NCI-H526 (cell line): ENCODE measurements around the gene ARL15.

Experiments used
- DNase-seq, 2 experiments: peaks; one replicate each; lab custom pipeline; 2025; lab: John Stamatoyannopoulos, UW

The ARL15 gene

GRCh38 chr5:53937467-53937866 is 372.9 kb downstream of the ARL15 start:
- no peak for DNase-seq

- DNase-seq = no peak
Measured at GRCh38 chr5:53936481-53937352, 373.7 kb downstream of the ARL15 start.

- no peak for DNase-seq
Measured at GRCh38 chr5:53934151-53934820, 376.1 kb downstream of the ARL15 start.

GRCh38 chr5:53932351-53932750 is 378.0 kb downstream of the ARL15 start:
- DNase-seq = no peak

GRCh38 chr5:53930457-53930856 is 379.9 kb downstream of the ARL15 start:
- no peak for DNase-seq

- no peak for DNase-seq
Measured at GRCh38 chr5:53929570-53929969, 380.8 kb downstream of the ARL15 start.

GRCh38 chr5:53929152-53929551 is 381.2 kb downstream of the ARL15 start:
- DNase-seq = no peak

- no peak for DNase-seq
Measured at GRCh38 chr5:53928641-53929040, 381.7 kb downstream of the ARL15 start.

GRCh38 chr5:53927668-53928247 is 382.6 kb downstream of the ARL15 start:
- DNase-seq = no peak

GRCh38 chr5:53926026-53926425 is 384.3 kb downstream of the ARL15 start:
- no peak for DNase-seq

GRCh38 chr5:53924392-53924791 is 386.0 kb downstream of the ARL15 start:
- DNase-seq = no peak

GRCh38 chr5:53923961-53924360 is 386.4 kb downstream of the ARL15 start:
- DNase-seq = no peak

- DNase-seq = no peak
Measured at GRCh38 chr5:53922508-53923498, 387.6 kb downstream of the ARL15 start.

GRCh38 chr5:53917826-53918225 is 392.5 kb downstream of the ARL15 start:
- no peak for DNase-seq

GRCh38 chr5:53917095-53917494 is 393.3 kb downstream of the ARL15 start:
- no peak for DNase-seq

GRCh38 chr5:53915120-53915519 is 395.3 kb downstream of the ARL15 start:
- DNase-seq = no peak

GRCh38 chr5:53913941-53914340 is 396.4 kb downstream of the ARL15 start:
- no peak for DNase-seq

- no peak for DNase-seq
Measured at GRCh38 chr5:53908757-53909156, 401.6 kb downstream of the ARL15 start.

GRCh38 chr5:53907827-53908226 is 402.5 kb downstream of the ARL15 start:
- DNase-seq = no peak

- no peak for DNase-seq
Measured at GRCh38 chr5:53906736-53907135, 403.6 kb downstream of the ARL15 start.

GRCh38 chr5:53902296-53902907 is 408.0 kb downstream of the ARL15 start:
- DNase-seq = no peak
